Measurements from ENCODE around the gene MYH11.
A peak's percentile ranks its signal among the peaks of the same experiment; 100 is the strongest.

DNA sequence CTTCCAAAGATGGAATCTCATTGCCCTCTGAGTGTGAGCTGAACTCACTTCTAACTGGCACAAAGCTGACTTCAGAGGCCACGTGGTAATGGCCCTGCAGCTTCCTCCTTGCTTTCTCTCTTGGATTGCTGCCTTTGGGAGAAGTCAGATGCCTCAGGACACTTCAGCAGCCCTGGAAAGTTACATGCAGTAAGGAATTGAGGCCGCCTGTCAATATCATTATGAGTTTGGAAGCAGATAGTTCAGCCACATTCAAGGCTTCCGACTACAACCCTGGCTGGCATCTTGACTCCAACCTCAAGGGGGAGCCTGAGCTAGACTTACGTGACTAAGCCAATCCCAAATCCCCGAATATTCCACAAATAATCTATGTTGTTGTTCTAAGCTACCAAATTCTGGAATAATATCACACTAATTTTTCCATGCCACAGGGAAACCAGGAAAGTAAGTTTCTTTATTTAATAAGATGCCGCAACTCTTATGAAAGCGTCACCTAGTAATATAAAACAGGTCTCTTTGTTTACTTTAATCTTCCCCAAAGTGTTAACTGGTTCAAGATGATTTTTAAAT, 18.0 kb upstream of the MYH11 start:
- TF ChIP-seq CTCF (IDR thresholded peaks at IDR 0.05 in 8 of 11, conservative IDR thresholded peaks at IDR 0.05 in 3 of 11) = peak in 10 of 11 experiments; percentile 18 to 73 (median 56)
- TF ChIP-seq POLR2A (IDR thresholded peaks at IDR 0.05) = no peak
- TF ChIP-seq POLR2AphosphoS5 (IDR thresholded peaks at IDR 0.05) = peak in 1 of 3 donors; percentile 26

Measured in spleen (tissue), 7 donors.